Measurements from ENCODE around the gene CCT5.
A peak's percentile ranks its signal among the peaks of the same experiment; 100 is the strongest.

CCT5 gene

DNA sequence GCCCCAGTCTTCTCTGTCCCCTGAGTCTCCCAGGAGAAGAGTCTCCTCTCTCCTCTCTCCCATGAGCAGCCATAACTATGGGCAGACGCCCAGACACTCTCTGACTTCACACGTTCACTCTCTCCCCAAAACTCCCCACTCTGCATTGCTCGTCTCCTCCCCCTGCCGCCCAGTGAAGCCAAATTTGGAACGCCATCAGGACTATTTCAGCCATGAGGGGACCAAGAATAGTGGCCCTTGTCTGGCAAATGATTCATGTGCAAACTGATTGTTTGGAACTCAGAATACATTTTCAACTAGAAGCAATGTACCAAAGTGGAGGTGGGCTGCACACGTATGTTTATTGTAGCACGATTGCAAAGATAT is 36.8 kb downstream of the CCT5 start:
- H3K27ac ChIP-seq: peak overlapping the region; percentile 9; the same call in 1 of the 2 replicates
- TF ChIP-seq, protein P1, sequence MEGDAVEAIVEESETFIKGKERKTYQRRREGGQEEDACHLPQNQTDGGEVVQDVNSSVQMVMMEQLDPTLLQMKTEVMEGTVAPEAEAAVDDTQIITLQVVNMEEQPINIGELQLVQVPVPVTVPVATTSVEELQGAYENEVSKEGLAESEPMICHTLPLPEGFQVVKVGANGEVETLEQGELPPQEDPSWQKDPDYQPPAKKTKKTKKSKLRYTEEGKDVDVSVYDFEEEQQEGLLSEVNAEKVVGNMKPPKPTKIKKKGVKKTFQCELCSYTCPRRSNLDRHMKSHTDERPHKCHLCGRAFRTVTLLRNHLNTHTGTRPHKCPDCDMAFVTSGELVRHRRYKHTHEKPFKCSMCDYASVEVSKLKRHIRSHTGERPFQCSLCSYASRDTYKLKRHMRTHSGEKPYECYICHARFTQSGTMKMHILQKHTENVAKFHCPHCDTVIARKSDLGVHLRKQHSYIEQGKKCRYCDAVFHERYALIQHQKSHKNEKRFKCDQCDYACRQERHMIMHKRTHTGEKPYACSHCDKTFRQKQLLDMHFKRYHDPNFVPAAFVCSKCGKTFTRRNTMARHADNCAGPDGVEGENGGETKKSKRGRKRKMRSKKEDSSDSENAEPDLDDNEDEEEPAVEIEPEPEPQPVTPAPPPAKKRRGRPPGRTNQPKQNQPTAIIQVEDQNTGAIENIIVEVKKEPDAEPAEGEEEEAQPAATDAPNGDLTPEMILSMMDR (conservative IDR thresholded peaks at IDR 0.05): no peak

DNA sequence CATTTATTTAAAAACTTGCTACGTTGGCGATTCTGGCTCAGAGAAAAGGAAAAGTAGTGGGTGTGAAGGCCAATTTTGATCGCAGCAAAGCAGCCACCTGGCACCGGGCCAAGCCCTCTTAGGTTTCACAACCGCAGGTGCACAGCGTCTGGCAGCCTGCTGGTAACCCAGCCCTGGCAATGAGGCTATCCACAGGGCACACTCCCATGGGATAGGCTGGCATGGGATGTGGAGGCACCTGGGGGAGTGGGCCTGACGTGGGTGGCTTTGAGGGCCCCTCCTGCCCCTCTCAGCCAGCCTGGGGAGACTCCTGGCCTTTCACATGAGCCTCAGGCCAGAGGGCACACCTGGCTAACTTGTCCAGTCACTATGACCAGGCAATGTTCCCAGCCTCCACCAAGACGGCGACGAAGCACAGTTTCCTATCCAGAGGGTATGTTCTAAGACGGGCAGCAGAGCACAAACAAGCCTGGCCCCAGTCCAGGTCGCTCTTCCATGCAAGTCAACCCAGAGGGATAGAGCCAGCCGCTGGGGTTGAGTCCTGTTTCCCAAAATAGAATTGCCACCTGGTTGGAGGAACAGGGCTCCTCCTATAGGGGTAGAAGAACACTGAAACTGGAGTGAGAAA is 38.6 kb downstream of the CCT5 start:
- peak overlapping the region; percentile 86 for H3K27ac ChIP-seq
- TF ChIP-seq, protein P1 (conservative IDR thresholded peaks at IDR 0.05): 0 out of 2 replicates have a peak, but pooled peaks have one; percentile 3

DNA sequence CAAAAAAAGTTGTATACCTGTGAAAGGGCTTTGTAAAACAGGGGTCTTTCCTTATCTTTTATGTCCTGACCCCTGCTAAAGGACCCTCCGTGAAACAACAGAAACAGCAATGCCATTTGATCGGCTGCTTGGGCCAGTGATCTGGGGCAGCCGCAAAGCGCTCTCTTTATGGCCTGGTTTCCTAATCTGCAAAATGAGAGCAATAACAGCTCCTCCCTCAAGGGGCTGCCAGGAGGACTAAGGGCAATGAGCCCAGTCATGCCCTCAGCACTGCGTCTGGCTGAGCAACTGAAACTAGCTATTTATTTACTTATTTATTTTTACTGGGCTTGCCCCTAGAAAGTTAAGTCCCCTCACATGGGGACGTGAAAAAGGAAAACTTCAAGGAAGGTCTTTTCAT is 39.3 kb downstream of the CCT5 start:
- TF ChIP-seq, protein P1 (conservative IDR thresholded peaks at IDR 0.05): no peak
- H3K27ac ChIP-seq: peak overlapping the region; percentile 86

DNA sequence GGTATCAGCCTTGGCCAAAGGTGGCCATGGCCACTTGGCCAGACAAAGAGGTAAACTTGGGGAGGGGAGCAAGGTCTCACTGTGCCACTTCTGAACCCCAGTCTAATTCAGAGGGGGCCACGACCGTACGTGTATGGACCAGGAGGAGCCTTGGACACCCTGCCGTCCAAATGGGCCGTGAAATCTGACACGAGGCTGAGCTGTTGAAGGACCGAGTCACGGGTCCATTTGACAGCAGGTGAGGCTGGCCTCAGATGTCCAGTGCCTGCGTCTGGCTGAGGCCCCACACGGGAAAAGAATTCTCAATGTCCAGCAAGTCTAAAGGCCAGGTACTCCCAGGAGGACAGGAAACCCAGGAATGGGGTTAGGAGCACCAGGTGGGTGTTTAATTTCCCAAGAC is 39.9 kb downstream of the CCT5 start:
- TF ChIP-seq, protein P1 (conservative IDR thresholded peaks at IDR 0.05): no peak
- peak overlapping the region; percentile 86 for H3K27ac ChIP-seq

DNA sequence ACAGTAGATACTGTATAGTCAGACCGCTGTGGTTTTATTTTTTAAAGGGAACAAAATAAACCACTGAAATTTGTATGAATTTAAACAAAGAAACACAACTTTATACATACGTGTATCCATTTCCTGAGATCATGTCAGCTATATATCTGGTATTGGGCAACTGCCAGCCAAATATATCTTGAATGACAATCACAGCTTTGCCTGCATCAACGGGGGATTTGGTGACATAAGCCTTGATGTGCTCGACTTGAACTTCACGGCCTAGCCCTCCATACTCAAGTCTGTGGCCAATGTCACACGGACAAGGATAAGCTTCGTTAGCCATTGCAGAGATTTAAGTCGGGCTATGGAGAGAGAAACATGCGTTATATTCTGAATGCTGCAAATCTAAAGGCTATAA is 40.4 kb downstream of the CCT5 start:
- H3K27ac ChIP-seq: peak overlapping the region; percentile 86
- TF ChIP-seq, protein P1 (conservative IDR thresholded peaks at IDR 0.05): no peak

DNA sequence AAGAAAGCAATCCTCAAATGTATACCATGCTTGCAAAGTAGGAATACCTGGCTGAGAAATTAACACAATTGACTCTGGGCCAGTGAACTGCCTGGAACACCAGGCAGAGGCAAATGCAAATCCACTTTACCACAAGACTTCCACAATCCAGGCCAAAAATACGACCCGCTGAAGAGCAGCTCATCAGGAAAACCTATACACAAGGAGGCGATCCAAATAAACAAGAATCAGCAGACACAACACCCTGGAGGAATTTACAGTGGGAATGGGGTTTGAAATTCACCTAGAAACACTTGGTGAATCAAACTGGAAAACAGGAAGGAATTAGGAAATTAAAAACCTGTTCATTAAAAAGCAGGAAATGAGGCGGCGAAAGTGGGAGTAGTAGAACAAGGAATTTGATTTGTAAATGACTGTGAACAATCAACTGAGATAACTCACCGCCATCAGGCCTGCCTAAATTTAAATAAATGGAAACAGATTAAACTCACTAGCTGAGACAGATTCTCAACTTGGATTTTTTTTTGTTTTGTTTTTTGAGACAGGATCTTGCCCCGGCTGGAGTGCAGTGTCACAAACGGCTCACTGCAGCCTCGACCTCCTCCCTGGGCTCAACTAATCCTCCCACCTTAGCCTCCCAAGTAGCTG is 41.7 kb downstream of the CCT5 start:
- TF ChIP-seq, protein P1 (conservative IDR thresholded peaks at IDR 0.05): no peak
- H3K27ac ChIP-seq: peak overlapping the region; percentile 37; the same call in 1 of the 2 replicates

DNA sequence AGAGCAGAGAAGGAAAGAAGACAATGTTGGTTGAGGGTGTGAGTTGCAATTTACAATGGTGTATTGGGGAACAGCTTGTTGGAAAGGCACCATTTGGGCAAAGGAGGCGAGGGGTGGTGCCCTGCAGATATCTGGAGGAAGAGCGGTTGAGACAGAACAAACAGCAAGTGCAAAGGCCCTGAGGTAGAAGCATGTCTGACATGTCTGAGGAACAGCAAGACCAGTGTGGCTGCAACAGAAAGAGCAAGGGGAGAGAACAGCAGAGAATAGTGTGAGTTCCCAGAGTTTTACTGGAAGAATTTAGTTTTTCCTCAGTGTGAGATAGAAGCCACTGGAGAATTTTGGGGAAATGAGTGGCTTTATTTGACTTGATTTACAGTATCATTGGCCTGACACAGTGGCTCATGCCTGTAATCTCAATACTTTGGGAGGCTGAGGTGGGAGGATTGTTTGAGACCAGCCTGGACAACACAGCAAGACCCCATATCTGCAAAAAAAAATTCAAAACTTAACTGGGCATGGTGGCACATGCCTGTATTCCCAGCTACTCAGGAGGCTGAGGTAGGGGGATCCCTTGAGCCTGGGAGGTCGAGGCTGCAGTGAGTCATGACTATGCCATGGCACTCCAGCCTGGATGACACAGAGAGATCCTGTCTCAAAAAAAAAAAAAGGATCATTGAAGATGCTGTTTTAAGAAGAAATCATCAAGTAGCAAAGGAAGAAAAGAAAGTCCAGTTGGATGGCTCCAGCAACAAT is 44.0 kb downstream of the CCT5 start:
- TF ChIP-seq, protein P1 (conservative IDR thresholded peaks at IDR 0.05): no peak
- H3K27ac ChIP-seq: 0 out of 2 replicates have a peak overlapping the region, but pooled peaks have one; percentile 1

Data from VCaP (cell line).